CD4-positive, CD25-positive, alpha-beta regulatory T cell (primary cell): ENCODE data around the gene PCNT. TPM values are rescaled to one million over a fixed set of nuclear protein-coding genes. Genes with fewer than 3 reads are reported as not detected.

Experiments
- ATAC-seq, 2 donors: fragments of 150-1000 bp; cut with Tn5 transposase; one replicate each; pipeline ENCODE4 v1.10.0; 2021; ENCODE audit warnings: low read depth in 2 of 2, moderate number of reproducible peaks in 2 of 2, moderate library complexity in 1 of 2
- DNase-seq, 3 donors: peaks; one replicate each; pipeline versions ENCODE4 v3.0.0 to v3.0.0-alpha.2; 2012 to 2022; ENCODE audit warnings: mixed read lengths in 1 of 3
- H3K27ac ChIP-seq: one replicate; pipeline ENCODE4 v1.7.0; 2013; ENCODE audit warnings: mild to moderate bottlenecking, low read length; ENCODE audit not compliant: insufficient read depth, poor library complexity, severe bottlenecking
- H3K27me3 ChIP-seq: one replicate; pipeline ENCODE4 v1.7.0; 2013; ENCODE audit warnings: low read length; ENCODE audit not compliant: control insufficient read depth, insufficient read depth
- H3K36me3 ChIP-seq: one replicate; pipeline ENCODE4 v1.7.0; 2013; ENCODE audit warnings: mild to moderate bottlenecking, low read length, moderate library complexity; ENCODE audit not compliant: control insufficient read depth, insufficient read depth
- H3K4me1 ChIP-seq: 2 replicates; pipeline ENCODE4 v1.7.0; 2013; ENCODE audit warnings: mild to moderate bottlenecking, low read length; ENCODE audit not compliant: insufficient read depth, control insufficient read depth, poor library complexity, severe bottlenecking
- H3K4me3 ChIP-seq: one replicate; pipeline ENCODE4 v1.7.0; 2013; ENCODE audit warnings: low read depth, mild to moderate bottlenecking, low read length, moderate library complexity
- H3K9me3 ChIP-seq, 2 experiments: 1 replicate in 1 of 2; 2 replicates in 1 of 2; pipeline ENCODE4 v1.7.0; 2013; ENCODE audit warnings: low read length in 2 of 2, mild to moderate bottlenecking in 1 of 2, moderate library complexity in 1 of 2; ENCODE audit not compliant: control insufficient read depth in 2 of 2
- H3K27ac Mint-ChIP-seq, 3 donors: one replicate each; pipeline ENCODE4 v1.8.0; 2020 to 2022; ENCODE audit warnings: mild to moderate bottlenecking in 3 of 3, mixed read lengths in 3 of 3, moderate library complexity in 2 of 3
- H3K27me3 Mint-ChIP-seq: one replicate; pipeline ENCODE4 v1.8.0; 2022; ENCODE audit warnings: mild to moderate bottlenecking, mixed read lengths
- H3K36me3 Mint-ChIP-seq: one replicate; pipeline ENCODE4 v1.8.0; 2020; ENCODE audit warnings: mixed read lengths
- H3K4me1 Mint-ChIP-seq, 4 donors: one replicate each; pipeline ENCODE4 v1.8.0; 2020 to 2022; ENCODE audit warnings: mixed read lengths in 4 of 4, mild to moderate bottlenecking in 1 of 4
- H3K4me3 Mint-ChIP-seq, 4 donors: one replicate each; pipeline ENCODE4 v1.8.0; 2020 to 2022; ENCODE audit warnings: mild to moderate bottlenecking in 4 of 4, mixed read lengths in 4 of 4, moderate library complexity in 3 of 4
- H3K9me3 Mint-ChIP-seq, 7 donors: one replicate each; pipeline ENCODE4 v1.8.0; 2020 to 2022; ENCODE audit warnings: mixed read lengths in 7 of 7, mild to moderate bottlenecking in 3 of 7, moderate library complexity in 2 of 7
- polyA plus RNA-seq, 4 donors: library from polyadenylated mRNA; unstranded; fragments of 300-500 nt; fragmentation: Illumina TruSeq; gene quantifications; one replicate each; pipeline ENCODE4 v1.2.3, GENCODE V29; 2021
- total RNA-seq: library from RNA; stranded (reverse); gene quantifications from one replicate; pipeline ENCODE4 v1.2.3, GENCODE V29; 2022

The PCNT gene
- total and polyA plus RNA-seq, 5 donors from 2014 or later: 5.3 to 64.5 (median 10.5) TPM

GRCh38 chr21:46418265-46418946, 94.5 kb downstream of the PCNT start:
- H3K4me1 ChIP-seq: peaks cover 6% of the 10 kb centered on the region
- H3K36me3 ChIP-seq: peaks cover 24% of the 10 kb centered on the region
- H3K27ac ChIP-seq: no peak overlapping the region
- ATAC-seq: no peak
- Mint-ChIP-seq H3K27ac (no peak overlapping the region), H3K4me1 (peaks cover 0 to 11% (median 0%) of the 10 kb centered on the region in 4 donors), H3K4me3 (no peak overlapping the region), H3K36me3 (peaks cover 14% of the 10 kb centered on the region), H3K27me3 (no peaks in the 10 kb centered on the region), H3K9me3 (no peaks in the 10 kb centered on the region)
- H3K9me3 ChIP-seq: no peaks in the 10 kb centered on the region
- H3K27me3 ChIP-seq: no peaks in the 10 kb centered on the region
- DNase-seq: no peak
- no peak overlapping the region for H3K4me3 ChIP-seq

GRCh38 chr21:46420241-46421190, 96.6 kb downstream of the PCNT start:
- H3K36me3 ChIP-seq: peaks cover 23% of the 10 kb centered on the region
- H3K9me3 ChIP-seq: no peaks in the 10 kb centered on the region
- H3K4me3 ChIP-seq: no peak overlapping the region
- no peak overlapping the region for H3K27ac ChIP-seq
- Mint-ChIP-seq H3K36me3 (peaks cover 17% of the 10 kb centered on the region), H3K27ac (no peak overlapping the region), H3K4me1 (peaks cover 0 to 25% (median 8%) of the 10 kb centered on the region in 4 donors), H3K9me3 (no peaks in the 10 kb centered on the region), H3K27me3 (no peaks in the 10 kb centered on the region), H3K4me3 (peak overlapping the region in 1 of 4 donors; percentile 29)
- DNase-seq (no peak), ATAC-seq (no peak)
- peaks cover 18% of the 10 kb centered on the region for H3K4me1 ChIP-seq
- H3K27me3 ChIP-seq: no peaks in the 10 kb centered on the region

- Histone ChIP-seq H3K27me3 (no peaks in the 10 kb centered on the region), H3K27ac (no peak overlapping the region), H3K9me3 (no peaks in the 10 kb centered on the region), H3K4me1 (peaks cover 18% of the 10 kb centered on the region), H3K36me3 (peaks cover 19% of the 10 kb centered on the region), H3K4me3 (no peak overlapping the region)
- Mint-ChIP-seq H3K4me1 (peaks cover 0 to 25% (median 8%) of the 10 kb centered on the region in 4 donors), H3K27ac (no peak overlapping the region), H3K27me3 (no peaks in the 10 kb centered on the region), H3K9me3 (no peaks in the 10 kb centered on the region), H3K36me3 (peaks cover 9% of the 10 kb centered on the region), H3K4me3 (no peak overlapping the region)
- DNase-seq (no peak), ATAC-seq (no peak)
Observed at GRCh38 chr21:46421191-46421750, 97.3 kb downstream of the PCNT start.

GRCh38 chr21:46421756-46422555, 98.0 kb downstream of the PCNT start:
- Mint-ChIP-seq H3K4me1 (peaks cover 0 to 25% (median 8%) of the 10 kb centered on the region in 4 donors), H3K9me3 (no peaks in the 10 kb centered on the region), H3K4me3 (no peak overlapping the region), H3K27ac (peak overlapping the region in 1 of 3 donors; percentile 94), H3K27me3 (no peaks in the 10 kb centered on the region), H3K36me3 (peaks cover 9% of the 10 kb centered on the region)
- no peaks in the 10 kb centered on the region for H3K9me3 ChIP-seq
- peaks cover 18% of the 10 kb centered on the region for H3K4me1 ChIP-seq
- peaks cover 14% of the 10 kb centered on the region for H3K36me3 ChIP-seq
- ATAC-seq (no peak), DNase-seq (no peak)
- no peak overlapping the region for H3K4me3 ChIP-seq
- no peak overlapping the region for H3K27ac ChIP-seq
- no peaks in the 10 kb centered on the region for H3K27me3 ChIP-seq

- H3K27me3 Mint-ChIP-seq: no peaks in the 10 kb centered on the region
- Histone ChIP-seq H3K4me1 (peaks cover 18% of the 10 kb centered on the region), H3K9me3 (no peaks in the 10 kb centered on the region), H3K36me3 (peaks cover 21% of the 10 kb centered on the region), H3K4me3 (no peak overlapping the region), H3K27ac (peak overlapping the region; percentile 33), H3K27me3 (no peaks in the 10 kb centered on the region)
- no peak for ATAC-seq
- peak overlapping the region in 2 of 3 donors; percentile 66 to 94 for H3K27ac Mint-ChIP-seq
- no peaks in the 10 kb centered on the region for H3K9me3 Mint-ChIP-seq
- DNase-seq: no peak
- peak overlapping the region in 2 of 4 donors; percentile 47 to 59 for H3K4me3 Mint-ChIP-seq
- peaks cover 0 to 25% (median 8%) of the 10 kb centered on the region in 4 donors for H3K4me1 Mint-ChIP-seq
- peaks cover 13% of the 10 kb centered on the region for H3K36me3 Mint-ChIP-seq
Observed at GRCh38 chr21:46422636-46423241, 98.8 kb downstream of the PCNT start.

- H3K27me3 Mint-ChIP-seq: no peaks in the 10 kb centered on the region
- Histone ChIP-seq H3K36me3 (peaks cover 20% of the 10 kb centered on the region), H3K4me3 (no peak overlapping the region), H3K9me3 (no peaks in the 10 kb centered on the region), H3K4me1 (peaks cover 18% of the 10 kb centered on the region), H3K27me3 (no peaks in the 10 kb centered on the region), H3K27ac (peak overlapping the region; percentile 69)
- no peak for ATAC-seq
- H3K9me3 Mint-ChIP-seq: no peaks in the 10 kb centered on the region
- peaks cover 0 to 25% (median 8%) of the 10 kb centered on the region in 4 donors for H3K4me1 Mint-ChIP-seq
- peaks cover 14% of the 10 kb centered on the region for H3K36me3 Mint-ChIP-seq
- H3K27ac Mint-ChIP-seq: peak overlapping the region; percentile 84 to 94 (median 88)
- peak overlapping the region in 3 of 4 donors; percentile 72 to 80 (median 73) for H3K4me3 Mint-ChIP-seq
- peak in 1 of 3 donors; percentile 61 for DNase-seq
Observed at GRCh38 chr21:46423546-46424038, 99.6 kb downstream of the PCNT start.
